Suprapubic skin (tissue), 4 donors: ENCODE measurements around the gene CNIH2.

Source experiments
- POLR2A ChIP-seq, 2 donors: fragments of 450-650 bp; IDR thresholded peaks; one replicate each; pipeline ENCODE4 v1.6.1; 2017; ENCODE audit warnings: antibody characterized with exemption in 2 of 2, mild to moderate bottlenecking in 2 of 2, moderate library complexity in 2 of 2
- POLR2AphosphoS5 ChIP-seq, 3 donors: sonication (generic); formaldehyde crosslinking; IDR thresholded peaks; one replicate each; pipeline ENCODE4 v1.6.1; 2017; ENCODE audit warnings: antibody characterized with exemption in 3 of 3

- no peak for TF ChIP-seq POLR2AphosphoS5 (IDR thresholded peaks at IDR 0.05)
- TF ChIP-seq POLR2A (IDR thresholded peaks at IDR 0.05): no peak
Observed at GRCh38 chr11:66302656-66303055, 24.7 kb downstream of the CNIH2 start.
